Suprapubic skin (tissue), 4 donors: ENCODE data around the gene NCDN.

Experiments
- CTCF ChIP-seq, 2 donors: fragments of 200-600 bp in 1 of 2; fragments of 450-650 bp in 1 of 2; sonication (generic) in 1 of 2; IDR thresholded peaks; one replicate each; pipeline ENCODE4 v1.5.1; 2016 to 2019; ENCODE audit warnings: antibody characterized with exemption in 2 of 2, mild to moderate bottlenecking in 1 of 2, moderate library complexity in 1 of 2
- EP300 ChIP-seq: sonication (generic); formaldehyde crosslinking; IDR thresholded peaks from one replicate; pipeline ENCODE4 v1.6.1; 2017; ENCODE audit warnings: antibody characterized with exemption
- POLR2A ChIP-seq, 2 donors: fragments of 450-650 bp; IDR thresholded peaks; one replicate each; pipeline ENCODE4 v1.6.1; 2017; ENCODE audit warnings: antibody characterized with exemption in 2 of 2, mild to moderate bottlenecking in 2 of 2, moderate library complexity in 2 of 2
- POLR2AphosphoS5 ChIP-seq, 3 donors: sonication (generic); formaldehyde crosslinking; IDR thresholded peaks; one replicate each; pipeline ENCODE4 v1.6.1; 2017; ENCODE audit warnings: antibody characterized with exemption in 3 of 3

- no peak for TF ChIP-seq EP300
- no peak for TF ChIP-seq CTCF (IDR thresholded peaks at IDR 0.05)
- TF ChIP-seq POLR2A (IDR thresholded peaks at IDR 0.05): no peak
- no peak for TF ChIP-seq POLR2AphosphoS5 (IDR thresholded peaks at IDR 0.05)
These were observed 3.8 kb downstream of the NCDN start for GRCh38 chr1:35561297-35561971.
